GM12892 (cell line): ENCODE measurements around the gene CXXC4.

Experiments used
- POLR2A ChIP-seq: IDR thresholded peaks from 2 replicates; pipeline ENCODE4 v1.6.1; 2011; ENCODE audit warnings: low read depth, low read length, control low read depth
- POLR2AphosphoS5 ChIP-seq: IDR thresholded peaks from 2 replicates; pipeline ENCODE4 v1.6.1; 2011; ENCODE audit warnings: low read depth, low read length, control low read depth
- TAF1 ChIP-seq: IDR thresholded peaks from 2 replicates; pipeline ENCODE4 v1.6.1; 2011; ENCODE audit warnings: low read depth, mild to moderate bottlenecking, control low read depth, low read length, borderline replicate concordance

GRCh38 chr4:104493081-104493831, 1.4 kb downstream of the CXXC4 start:
- TF ChIP-seq TAF1 (no peak), POLR2A (no peak), POLR2AphosphoS5 (no peak)
